Hepatocyte (in vitro differentiated cells): ENCODE measurements around the gene OR52L1. TPM values are rescaled to one million over a fixed set of nuclear protein-coding genes. Genes with fewer than 3 reads are reported as not detected.

ENCODE experiments used
- DNase-seq: peaks from one replicate; pipeline ENCODE4 v3.0.0-alpha.2; 2016; ENCODE audit warnings: low spot score
- H2AFZ ChIP-seq: fragments of 200-600 bp; sonication (generic); 2 replicates; pipeline ENCODE4 v1.6.0; 2016; ENCODE audit warnings: antibody characterized with exemption, mild to moderate bottlenecking
- H3K27ac ChIP-seq: fragments of 200-600 bp; sonication (generic); 2 replicates; pipeline ENCODE4 v1.5.1; 2016; ENCODE audit warnings: mild to moderate bottlenecking
- H3K27me3 ChIP-seq: fragments of 200-600 bp; sonication (generic); 2 replicates; pipeline ENCODE4 v1.6.1; 2016
- H3K36me3 ChIP-seq: fragments of 200-600 bp; sonication (generic); replicated peaks from 2 replicates; pipeline ENCODE4 v1.5.1; 2016; ENCODE audit warnings: low read depth; ENCODE audit not compliant: insufficient read depth
- H3K4me1 ChIP-seq: fragments of 200-600 bp; sonication (generic); 2 replicates; pipeline ENCODE4 v1.5.1; 2016; ENCODE audit warnings: mild to moderate bottlenecking, moderate library complexity; ENCODE audit not compliant: insufficient read depth
- H3K4me2 ChIP-seq: fragments of 200-600 bp; sonication (generic); 2 replicates; pipeline ENCODE4 v1.6.0; 2016
- H3K4me3 ChIP-seq: fragments of 200-600 bp; sonication (generic); 2 replicates; pipeline ENCODE4 v1.5.1; 2016; ENCODE audit warnings: mild to moderate bottlenecking
- H3K79me2 ChIP-seq: fragments of 200-600 bp; sonication (generic); 2 replicates; pipeline ENCODE4 v1.6.0; 2017; ENCODE audit warnings: mild to moderate bottlenecking
- H3K9me2 ChIP-seq: fragments of 200-600 bp; sonication (generic); replicated peaks from 2 replicates; pipeline ENCODE4 v1.6.0; 2017; ENCODE audit warnings: mild to moderate bottlenecking; ENCODE audit not compliant: insufficient read depth
- H3K9me3 ChIP-seq: fragments of 200-600 bp; sonication (generic); 2 replicates; pipeline ENCODE4 v1.5.1; 2016; ENCODE audit warnings: low read depth, mild to moderate bottlenecking
- H4K20me1 ChIP-seq: fragments of 200-600 bp; sonication (generic); 2 replicates; pipeline ENCODE4 v1.6.0; 2016; ENCODE audit warnings: mild to moderate bottlenecking; ENCODE audit not compliant: insufficient read depth, poor library complexity, severe bottlenecking
- CTCF ChIP-seq: fragments of 200-600 bp; sonication (generic); IDR thresholded peaks from 2 replicates; pipeline ENCODE4 v1.5.1; 2016; ENCODE audit warnings: antibody characterized with exemption, mild to moderate bottlenecking; ENCODE audit not compliant: poor library complexity
- EZH2 ChIP-seq: fragments of 200-600 bp; sonication (generic); IDR thresholded peaks from 2 replicates; pipeline ENCODE4 v1.6.1; 2016; ENCODE audit warnings: antibody characterized with exemption, mild to moderate bottlenecking, borderline replicate concordance
- EZH2phosphoT487 ChIP-seq: fragments of 200-600 bp; sonication (generic); IDR thresholded peaks from one replicate; pipeline ENCODE4 v1.6.1; 2018; ENCODE audit warnings: antibody characterized with exemption, mild to moderate bottlenecking, low read depth, moderate library complexity; ENCODE audit not compliant: unreplicated experiment, severe bottlenecking
- WGBS: methylation state at CpG from one replicate; pipeline ENCODE4 v1.1.6; 2016; ENCODE audit warnings: low lambda C conversion rate; ENCODE audit errors: missing lambda C conversion rate; 5-methylcytosine and 5-hydroxymethylcytosine counted together
- polyA plus RNA-seq: library from polyadenylated mRNA; unstranded; fragments of >200 nt; fragmentation: Nextera tagmentation; extraction: Ambion mirVana; gene quantifications from 2 replicates; pipeline ENCODE4 v1.2.1, GENCODE V29; 2016
- total RNA-seq: library from RNA; depleted of rRNA; stranded (reverse); fragments of >200 nt; gene quantifications from 2 replicates; pipeline ENCODE4 v1.2.3, GENCODE V29; 2014

OR52L1 gene
- total and polyA plus RNA-seq, 2 experiments from 2014 or later, result not detected

GRCh38 chr11:6006846-6007245 is 20.1 kb upstream of the OR52L1 start, which contains the start of gene OR56A4:
Gene OR56A4, minus strand, starts transcription at chr11:6006946. Its CDS starts 3,954 bp downstream, at chr11:6002992.
- no peak for TF ChIP-seq EZH2phosphoT487
- no peak for TF ChIP-seq EZH2
- no peak for TF ChIP-seq CTCF
- Histone ChIP-seq H3K4me1 (no peaks in the 10 kb centered on the region), H3K4me3 (no peak within 1 kb of the TSS), H3K36me3 (no peaks in the 10 kb centered on the region), H3K79me2 (no peaks in the 10 kb centered on the region), H3K9me2 (no peaks in the 10 kb centered on the region), H3K27ac (no peak within 1 kb of the TSS), H3K27me3 (peaks cover 13% of the 10 kb centered on the region), H2AFZ (no peak within 1 kb of the TSS), H4K20me1 (no peaks in the 10 kb centered on the region), H3K4me2 (no peak within 1 kb of the TSS), H3K9me3 (no peaks in the 10 kb centered on the region)
- no peak for DNase-seq

GRCh38 chr11:6006395-6006794 is 19.6 kb upstream of the OR52L1 start:
- Histone ChIP-seq H3K4me2 (no peak overlapping the region), H3K9me2 (no peaks in the 10 kb centered on the region), H3K27ac (no peak overlapping the region), H3K36me3 (no peaks in the 10 kb centered on the region), H3K79me2 (no peaks in the 10 kb centered on the region), H3K9me3 (no peaks in the 10 kb centered on the region), H2AFZ (no peak overlapping the region), H3K4me1 (no peaks in the 10 kb centered on the region), H3K4me3 (no peak overlapping the region), H3K27me3 (peaks cover 13% of the 10 kb centered on the region), H4K20me1 (no peaks in the 10 kb centered on the region)
- DNase-seq, result no peak
- TF ChIP-seq EZH2phosphoT487 (no peak), EZH2 (no peak), CTCF (no peak)

- Histone ChIP-seq H3K27ac (no peak overlapping the region), H4K20me1 (no peaks in the 10 kb centered on the region), H3K9me2 (no peaks in the 10 kb centered on the region), H2AFZ (no peak overlapping the region), H3K9me3 (no peaks in the 10 kb centered on the region), H3K4me2 (no peak overlapping the region), H3K4me1 (no peaks in the 10 kb centered on the region), H3K79me2 (no peaks in the 10 kb centered on the region), H3K27me3 (no peaks in the 10 kb centered on the region), H3K36me3 (no peaks in the 10 kb centered on the region), H3K4me3 (no peak overlapping the region)
- TF ChIP-seq EZH2phosphoT487 (no peak), CTCF (no peak), EZH2 (no peak)
- WGBS, result 91% methylated on average over 7 of the region's 7 CpGs
- no peak for DNase-seq
Measured at GRCh38 chr11:6002202-6002699, 15.5 kb upstream of the OR52L1 start.

GRCh38 chr11:5994791-5995190 is 8.0 kb upstream of the OR52L1 start:
- Histone ChIP-seq H3K27me3 (peaks cover 11% of the 10 kb centered on the region), H3K9me2 (no peaks in the 10 kb centered on the region), H3K27ac (no peak overlapping the region), H3K4me3 (no peak overlapping the region), H4K20me1 (no peaks in the 10 kb centered on the region), H3K4me1 (no peaks in the 10 kb centered on the region), H2AFZ (no peak overlapping the region), H3K9me3 (no peaks in the 10 kb centered on the region), H3K4me2 (no peak overlapping the region), H3K36me3 (no peaks in the 10 kb centered on the region), H3K79me2 (no peaks in the 10 kb centered on the region)
- TF ChIP-seq CTCF (no peak), EZH2 (no peak), EZH2phosphoT487 (no peak)
- 87% methylated on average over 14 of the region's 14 CpGs for WGBS
- no peak for DNase-seq
